Activated CD8-positive, alpha-beta T cell treated with anti-CD3 and anti-CD28 coated beads for 36 hours (primary cell): ENCODE data around the gene CD59. TPM values are rescaled to one million over a fixed set of nuclear protein-coding genes. Genes with fewer than 3 reads are reported as not detected.
A peak's percentile ranks its signal among the peaks of the same experiment; 100 is the strongest.

Source experiments
- ATAC-seq: fragments of 200-7000 bp; cut with Tn5 transposase; one replicate; pipeline ENCODE4 v1.10.0; 2021; ENCODE audit warnings: mild to moderate bottlenecking, moderate library complexity
- CTCF ChIA-PET: fragments of 350-600 bp; sonication (Branson Sonifier 250); formaldehyde crosslinking; loops from one replicate; lab custom pipeline; 2021; ENCODE audit warnings: antibody characterized with exemption; lab: Charles Lee
- POLR2A ChIA-PET: fragments of 350-600 bp; sonication (Branson Sonifier 250); formaldehyde crosslinking; loops from one replicate; lab custom pipeline; 2021; ENCODE audit warnings: antibody characterized with exemption; lab: Charles Lee
- DNase-seq: peaks from one replicate; pipeline ENCODE4 v3.0.0-alpha.2; 2020
- H3K27ac Mint-ChIP-seq: one replicate; pipeline ENCODE4 v1.8.0; 2021; ENCODE audit warnings: mild to moderate bottlenecking, mixed read lengths
- H3K27me3 Mint-ChIP-seq: one replicate; pipeline ENCODE4 v1.8.0; 2021; ENCODE audit warnings: mixed read lengths
- H3K36me3 Mint-ChIP-seq: one replicate; pipeline ENCODE4 v1.8.0; 2021; ENCODE audit warnings: low read depth, mixed read lengths
- H3K4me1 Mint-ChIP-seq: one replicate; pipeline ENCODE4 v1.8.0; 2021; ENCODE audit warnings: low read depth, mixed read lengths
- H3K4me3 Mint-ChIP-seq: one replicate; pipeline ENCODE4 v1.8.0; 2021; ENCODE audit warnings: mild to moderate bottlenecking, moderate library complexity, mixed read lengths
- H3K9me3 Mint-ChIP-seq: one replicate; pipeline ENCODE4 v1.8.0; 2021; ENCODE audit warnings: mixed read lengths
- intact Hi-C: fragments of 100-400 bp; cut with micrococcal nuclease; formaldehyde crosslinking; loops from one replicate; pipeline ENCODE4 v1.10.0; 2022
- total RNA-seq, 2 experiments: library from RNA; stranded (reverse); gene quantifications; one replicate each; pipeline ENCODE4 v1.2.3, GENCODE V29; 2021
- TF ChIP-seq, protein P1 (sequence below): fragments of 200-600 bp; IDR thresholded peaks from one replicate; pipeline ENCODE4 v1.8.0; 2022; ENCODE audit warnings: antibody characterized with exemption, mild to moderate bottlenecking

The CD59 gene
- total RNA-seq, 2 experiments from 2014 or later, result 36.0 to 36.1 TPM

DNA sequence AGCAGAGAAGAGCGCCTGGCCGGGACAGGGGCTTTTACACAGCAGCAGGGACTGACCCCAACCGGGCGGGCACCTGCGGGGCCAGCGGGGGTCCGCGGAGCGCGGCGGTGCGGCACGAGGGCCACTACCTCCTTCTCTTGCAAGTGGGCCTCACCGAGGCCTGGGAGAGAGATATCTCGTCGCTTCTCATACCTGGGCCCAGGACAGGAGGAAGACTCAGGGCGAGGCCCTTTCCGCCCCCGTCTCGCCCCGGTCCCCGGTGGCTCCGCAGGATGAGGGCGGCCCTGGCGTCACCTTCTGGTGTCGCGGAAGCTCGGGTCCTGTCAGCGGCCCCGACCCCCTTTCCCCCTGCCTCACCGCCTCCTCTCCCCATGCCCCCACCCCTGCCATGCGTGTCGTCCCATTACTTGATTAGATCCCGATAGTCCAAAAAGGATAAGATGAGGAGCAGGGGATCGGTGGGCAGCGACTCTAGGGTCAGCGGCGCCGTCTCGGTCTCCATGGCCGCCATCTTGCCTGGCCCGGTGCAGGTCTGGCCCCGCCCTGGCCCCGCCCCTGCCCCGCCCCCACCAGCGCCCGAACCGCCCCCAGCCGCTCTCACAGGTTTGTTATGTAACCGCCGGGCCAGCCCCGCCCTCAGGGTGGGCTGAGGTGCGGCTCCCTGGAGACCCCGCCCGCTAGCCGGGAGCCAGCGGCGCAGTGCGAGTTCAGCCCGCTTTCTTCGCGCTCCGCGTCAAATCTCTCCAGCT is 37.9 kb upstream of the CD59 start, which contains the start of gene FBXO3:
TSS of gene FBXO3 (minus strand) at position 534 of the 749 bp plus-strand sequence. CDS start at position 511, 23 bp downstream.
- H3K27ac Mint-ChIP-seq, result peak within 1 kb of the TSS; percentile 94
- TF ChIP-seq, protein P1, sequence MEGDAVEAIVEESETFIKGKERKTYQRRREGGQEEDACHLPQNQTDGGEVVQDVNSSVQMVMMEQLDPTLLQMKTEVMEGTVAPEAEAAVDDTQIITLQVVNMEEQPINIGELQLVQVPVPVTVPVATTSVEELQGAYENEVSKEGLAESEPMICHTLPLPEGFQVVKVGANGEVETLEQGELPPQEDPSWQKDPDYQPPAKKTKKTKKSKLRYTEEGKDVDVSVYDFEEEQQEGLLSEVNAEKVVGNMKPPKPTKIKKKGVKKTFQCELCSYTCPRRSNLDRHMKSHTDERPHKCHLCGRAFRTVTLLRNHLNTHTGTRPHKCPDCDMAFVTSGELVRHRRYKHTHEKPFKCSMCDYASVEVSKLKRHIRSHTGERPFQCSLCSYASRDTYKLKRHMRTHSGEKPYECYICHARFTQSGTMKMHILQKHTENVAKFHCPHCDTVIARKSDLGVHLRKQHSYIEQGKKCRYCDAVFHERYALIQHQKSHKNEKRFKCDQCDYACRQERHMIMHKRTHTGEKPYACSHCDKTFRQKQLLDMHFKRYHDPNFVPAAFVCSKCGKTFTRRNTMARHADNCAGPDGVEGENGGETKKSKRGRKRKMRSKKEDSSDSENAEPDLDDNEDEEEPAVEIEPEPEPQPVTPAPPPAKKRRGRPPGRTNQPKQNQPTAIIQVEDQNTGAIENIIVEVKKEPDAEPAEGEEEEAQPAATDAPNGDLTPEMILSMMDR, result no peak
- peak within 1 kb of the TSS; percentile 92 for H3K4me3 Mint-ChIP-seq
- intact Hi-C loops, result no loop called here
- ChIA-PET CTCF (interaction anchor here (1.0 to 2.7 kb wide), 2 partner anchors 12 to 32 kb away, joined by 3 to 8 read pairs; no protein-coding TSS in a partner anchor), POLR2A (interaction anchor here (0.6 to 0.8 kb wide), 3 partner anchors 74 to 945 kb away, joined by 3 to 6 read pairs (median 4); partner anchors contain the start of genes C11orf91 and CAPRIN1)
- peaks cover 15% of the 10 kb centered on the region for H3K27me3 Mint-ChIP-seq
- peak; percentile 87 for ATAC-seq
- no peaks in the 10 kb centered on the region for H3K9me3 Mint-ChIP-seq
- H3K36me3 Mint-ChIP-seq, result peaks cover 2% of the 10 kb centered on the region
- peak; percentile 81 for DNase-seq
- peaks cover 37% of the 10 kb centered on the region for H3K4me1 Mint-ChIP-seq

DNA sequence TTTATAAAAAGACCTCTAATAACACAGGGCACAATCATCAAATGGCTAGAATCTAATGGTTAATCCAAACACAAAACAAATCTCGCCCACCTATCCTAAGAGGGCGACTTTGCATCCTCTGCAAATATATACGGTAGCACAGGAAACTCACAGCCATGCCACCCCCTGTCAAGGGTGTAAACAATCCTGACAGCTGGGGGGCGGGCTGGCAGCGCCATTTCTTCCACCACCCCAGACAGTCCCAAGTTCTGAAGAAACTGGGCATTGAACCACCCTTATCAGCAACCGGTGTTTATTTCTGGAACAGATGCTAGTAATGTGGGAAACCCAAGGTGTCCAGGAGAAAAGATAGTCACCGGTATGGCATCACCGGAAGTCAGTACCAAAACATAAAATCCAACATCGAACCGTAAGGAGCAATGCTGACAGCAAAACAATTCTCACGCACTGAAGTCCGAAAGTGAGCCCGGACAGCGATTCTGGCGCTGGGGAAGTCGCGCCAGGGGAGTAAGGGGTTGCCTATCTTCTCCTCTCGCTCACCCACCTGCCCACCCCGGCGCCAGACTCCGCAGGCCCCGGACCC is 37.3 kb upstream of the CD59 start:
- TF ChIP-seq, protein P1, result no peak
- H3K9me3 Mint-ChIP-seq, result no peaks in the 10 kb centered on the region
- peak overlapping the region; percentile 92 for H3K4me3 Mint-ChIP-seq
- POLR2A ChIA-PET, result interaction anchor here (0.7 kb wide), 1 partner anchor 12 kb away, joined by 3 read pairs; no protein-coding TSS in a partner anchor
- peaks cover 2% of the 10 kb centered on the region for H3K36me3 Mint-ChIP-seq
- peak overlapping the region; percentile 94 for H3K27ac Mint-ChIP-seq
- DNase-seq (peak; percentile 63), ATAC-seq (peak; percentile 43)
- CTCF ChIA-PET, result interaction anchor here (1.0 to 2.7 kb wide), 2 partner anchors 11 to 31 kb away, joined by 3 to 8 read pairs; no protein-coding TSS in a partner anchor
- peaks cover 37% of the 10 kb centered on the region for H3K4me1 Mint-ChIP-seq
- intact Hi-C loops, result no loop called here
- peaks cover 11% of the 10 kb centered on the region for H3K27me3 Mint-ChIP-seq

DNA sequence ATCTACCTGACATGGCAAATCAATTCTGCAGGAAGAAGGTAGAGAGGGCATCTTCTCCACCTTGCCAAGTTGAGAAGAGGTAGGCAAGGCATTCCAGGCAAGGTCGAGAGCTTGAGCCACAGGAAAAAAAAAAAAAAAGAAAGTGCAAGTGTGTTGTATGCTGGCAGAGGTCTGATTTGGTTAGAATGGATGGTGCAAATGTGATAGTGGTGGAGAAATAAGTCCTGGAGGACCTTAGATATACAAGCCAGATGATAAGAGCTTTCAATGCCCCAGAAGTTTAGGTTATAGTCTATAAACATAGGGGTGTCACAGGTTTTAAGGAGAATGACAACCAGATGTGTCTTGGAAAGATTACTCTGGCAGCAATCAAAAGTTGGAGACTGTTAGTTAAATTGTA is 36.6 kb upstream of the CD59 start:
- H3K27me3 Mint-ChIP-seq, result peaks cover 11% of the 10 kb centered on the region
- H3K4me3 Mint-ChIP-seq, result peak overlapping the region; percentile 92
- ChIA-PET POLR2A (interaction anchor here (0.7 kb wide), 1 partner anchor 12 kb away, joined by 3 read pairs; no protein-coding TSS in a partner anchor), CTCF (interaction anchor here (1.0 to 2.7 kb wide), 2 partner anchors 10 to 30 kb away, joined by 3 to 8 read pairs; no protein-coding TSS in a partner anchor)
- H3K27ac Mint-ChIP-seq, result no peak overlapping the region
- peaks cover 37% of the 10 kb centered on the region for H3K4me1 Mint-ChIP-seq
- DNase-seq (no peak), ATAC-seq (no peak)
- intact Hi-C loops, result no loop called here
- no peaks in the 10 kb centered on the region for H3K9me3 Mint-ChIP-seq
- TF ChIP-seq, protein P1, result no peak
- H3K36me3 Mint-ChIP-seq, result peaks cover 2% of the 10 kb centered on the region

DNA sequence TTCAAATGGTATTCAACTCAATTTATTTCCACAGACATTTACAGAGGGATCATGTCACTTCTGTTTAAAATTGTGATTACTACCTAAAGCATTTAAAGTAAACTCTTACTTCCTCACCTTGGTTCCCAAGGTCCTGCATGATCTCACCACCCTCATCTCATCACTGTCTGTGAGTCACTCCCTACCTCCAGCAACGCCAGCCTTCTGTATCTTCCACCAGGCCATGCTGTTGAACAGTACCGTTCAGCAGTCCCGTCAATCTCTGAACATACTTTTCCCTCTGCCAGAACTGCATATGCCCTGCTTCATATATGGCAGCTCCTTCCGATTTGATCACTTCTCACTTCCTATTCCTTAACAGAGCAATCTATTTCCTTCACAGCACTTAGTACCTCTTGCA is 36.1 kb upstream of the CD59 start:
- CTCF ChIA-PET, result interaction anchor here (1.3 to 2.7 kb wide), 3 partner anchors 30 to 57 kb away, joined by 3 to 8 read pairs (median 8); no protein-coding TSS in a partner anchor
- peaks cover 37% of the 10 kb centered on the region for H3K4me1 Mint-ChIP-seq
- intact Hi-C loops, result no loop called here
- H3K27me3 Mint-ChIP-seq, result peaks cover 11% of the 10 kb centered on the region
- H3K9me3 Mint-ChIP-seq, result no peaks in the 10 kb centered on the region
- H3K4me3 Mint-ChIP-seq, result no peak overlapping the region
- no peak for ATAC-seq
- TF ChIP-seq, protein P1, result no peak
- peaks cover 2% of the 10 kb centered on the region for H3K36me3 Mint-ChIP-seq
- POLR2A ChIA-PET, result interaction anchor here (1.2 kb wide), 1 partner anchor 57 kb away, joined by 4 read pairs; no protein-coding TSS in a partner anchor
- H3K27ac Mint-ChIP-seq, result no peak overlapping the region
- DNase-seq, result no peak
